ENCODE data around the gene DUXA. TPM values are rescaled to one million over a fixed set of nuclear protein-coding genes. Genes with fewer than 3 reads are reported as not detected.

Gene DUXA
- total and polyA plus RNA-seq, 9 of the 15 experiments (the other 6 are each of a cell fraction or from before 2014, with no cell fraction given), result not detected

DNA sequence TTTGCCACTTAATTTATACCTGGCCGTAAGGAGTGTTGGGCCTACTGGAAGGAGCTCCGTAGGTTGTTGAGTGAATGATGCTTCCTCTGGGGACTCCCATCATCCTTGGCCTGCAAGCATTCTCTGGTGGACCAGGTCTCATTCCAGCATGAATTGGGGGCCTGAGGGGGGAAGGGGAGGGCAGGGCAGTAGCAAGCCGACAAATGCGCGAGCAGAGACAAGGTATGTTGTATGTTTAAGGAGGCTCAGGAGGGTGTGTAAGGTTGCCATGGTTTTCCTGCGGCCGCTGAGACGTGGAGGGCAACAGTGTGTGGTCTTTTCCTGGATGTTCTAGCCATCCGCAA is 24.8 kb upstream of the DUXA start:
- Histone ChIP-seq H3K27ac (ENCODE audit: extremely low read depth, low read depth, low read length) (peak overlapping the region; percentile 70; the same call in 1 of the 3 replicates), H3K4me1 (replicated peaks in 1 of 2; ENCODE audit: control insufficient read depth in 2 of 2, insufficient read depth in 2 of 2, low read length in 2 of 2) (peaks cover 3 to 11% of the 10 kb centered on the region in 2 experiments; a peak in 3 of 5 replicates), H2AFZ (ENCODE audit: low read depth, low read length) (peak overlapping the region; percentile 99), H3K27me3 (ENCODE audit: control insufficient read depth in 2 of 2, insufficient read depth in 2 of 2, low read length in 2 of 2) (no peaks in the 10 kb centered on the region), H3K9me1 (ENCODE audit: control insufficient read depth, insufficient read depth, low read length) (no peaks in the 10 kb centered on the region), H3K9me3 (replicated peaks; ENCODE audit: control insufficient read depth, insufficient read depth, low read depth, low read length) (peaks cover 11% of the 10 kb centered on the region), H3K4me3 (peak overlapping the region; percentile 61), H4K20me1 (replicated peaks; ENCODE audit: control insufficient read depth, insufficient read depth, low read length) (no peaks in the 10 kb centered on the region), H3K36me3 (ENCODE audit: control insufficient read depth, insufficient read depth, low read length) (0 out of 3 replicates have a peak, but pooled peaks cover 2% of the 10 kb centered on the region), H3K4me2 (ENCODE audit: insufficient read depth, low read length) (peak overlapping the region; percentile 84), H3K79me2 (ENCODE audit: control insufficient read depth, insufficient read depth, low read length) (peaks cover 9% of the 10 kb centered on the region; the same call in 2 of the 3 replicates), H3K9ac (ENCODE audit: insufficient read depth in 1 of 2, low read depth in 2 of 2, low read length in 2 of 2) (peak overlapping the region; percentile 67 to 86; a peak in 3 of 4 replicates)
- intact Hi-C loops (cut with micrococcal nuclease) (no loop called here), in situ Hi-C loops (cut with MboI) (no loop called here)
- WGBS (ENCODE audit: insufficient coverage, low coverage, missing lambda C conversion rate), result 12% methylated on average over 6 of the region's 9 CpGs
- ATAC-seq (no peak; the same call in 2 of the 3 replicates), DNase-seq (ENCODE audit: extremely low read depth in 1 of 4, low spot score in 3 of 4) (no peak), FAIRE-seq (no peak)
- ChIA-PET CTCF (ENCODE audit: low intra/inter-chr PET ratio) (no interaction called here), POLR2A (no interaction called here)
- no TSS peak for BruUV-seq (replicated peaks)
- TF ChIP-seq ZNF232 (CRISPR knock-in tag; IDR thresholded peaks at IDR 0.05), result no peak
- 0 out of 2 replicates have a peak, but pooled peaks have one; percentile 0 for TF ChIP-seq ARID4B (CRISPR knock-in tag; IDR thresholded peaks at IDR 0.05)

Data from K562 (cell line).